Measurements from ENCODE around the gene PGLYRP2. TPM values are rescaled to one million over a fixed set of nuclear protein-coding genes. Genes with fewer than 3 reads are reported as not detected.

The PGLYRP2 gene
- total RNA-seq, 1 donor from 2014 or later, result not detected

GRCh38 chr19:15468675-15469512 is 10.4 kb downstream of the PGLYRP2 start:
- H3K4me1 Mint-ChIP-seq (ENCODE audit: unreplicated experiment), result no peaks in the 10 kb centered on the region
- H3K9me3 Mint-ChIP-seq, result no peaks in the 10 kb centered on the region
- H3K27ac Mint-ChIP-seq, result no peak overlapping the region
- H3K27me3 Mint-ChIP-seq, result peaks cover 55% of the 10 kb centered on the region
- no peak for TF ChIP-seq CTCF (conservative IDR thresholded peaks at IDR 0.05)
- H3K36me3 Mint-ChIP-seq, result no peaks in the 10 kb centered on the region
- no peak overlapping the region for H3K4me3 Mint-ChIP-seq
- no peak for DNase-seq (ENCODE audit: extremely low spot score, unreplicated experiment)

DNA sequence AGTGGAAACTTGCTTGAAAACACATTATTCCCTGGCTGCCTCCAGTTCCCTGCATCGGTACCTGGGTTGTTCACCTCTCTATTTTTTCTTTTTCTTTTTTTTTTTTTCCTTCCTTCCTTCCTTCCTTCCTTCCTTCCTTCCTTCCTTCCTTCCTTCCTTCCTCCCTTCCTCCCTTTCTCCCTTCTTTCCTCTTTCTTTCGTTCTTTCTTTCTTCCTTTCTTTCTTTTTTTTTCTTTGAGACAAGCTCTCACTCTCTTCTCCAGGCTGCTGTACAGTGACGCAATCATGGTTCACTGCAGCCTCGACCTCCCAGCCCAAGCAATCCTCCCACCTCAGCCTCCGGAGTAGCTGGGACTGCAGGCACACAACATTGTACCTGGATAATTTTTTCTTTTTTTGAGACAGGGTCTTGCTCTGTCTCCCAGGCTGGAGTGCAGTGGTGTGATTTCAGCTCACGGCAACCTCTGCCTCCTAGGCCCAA is 11.5 kb downstream of the PGLYRP2 start:
- no peak for TF ChIP-seq CTCF (conservative IDR thresholded peaks at IDR 0.05)
- Mint-ChIP-seq H3K4me1 (ENCODE audit: unreplicated experiment) (no peaks in the 10 kb centered on the region), H3K27ac (no peak overlapping the region), H3K4me3 (no peak overlapping the region), H3K27me3 (peaks cover 56% of the 10 kb centered on the region), H3K36me3 (no peaks in the 10 kb centered on the region), H3K9me3 (no peaks in the 10 kb centered on the region)
- DNase-seq (ENCODE audit: extremely low spot score, unreplicated experiment), result no peak

DNA sequence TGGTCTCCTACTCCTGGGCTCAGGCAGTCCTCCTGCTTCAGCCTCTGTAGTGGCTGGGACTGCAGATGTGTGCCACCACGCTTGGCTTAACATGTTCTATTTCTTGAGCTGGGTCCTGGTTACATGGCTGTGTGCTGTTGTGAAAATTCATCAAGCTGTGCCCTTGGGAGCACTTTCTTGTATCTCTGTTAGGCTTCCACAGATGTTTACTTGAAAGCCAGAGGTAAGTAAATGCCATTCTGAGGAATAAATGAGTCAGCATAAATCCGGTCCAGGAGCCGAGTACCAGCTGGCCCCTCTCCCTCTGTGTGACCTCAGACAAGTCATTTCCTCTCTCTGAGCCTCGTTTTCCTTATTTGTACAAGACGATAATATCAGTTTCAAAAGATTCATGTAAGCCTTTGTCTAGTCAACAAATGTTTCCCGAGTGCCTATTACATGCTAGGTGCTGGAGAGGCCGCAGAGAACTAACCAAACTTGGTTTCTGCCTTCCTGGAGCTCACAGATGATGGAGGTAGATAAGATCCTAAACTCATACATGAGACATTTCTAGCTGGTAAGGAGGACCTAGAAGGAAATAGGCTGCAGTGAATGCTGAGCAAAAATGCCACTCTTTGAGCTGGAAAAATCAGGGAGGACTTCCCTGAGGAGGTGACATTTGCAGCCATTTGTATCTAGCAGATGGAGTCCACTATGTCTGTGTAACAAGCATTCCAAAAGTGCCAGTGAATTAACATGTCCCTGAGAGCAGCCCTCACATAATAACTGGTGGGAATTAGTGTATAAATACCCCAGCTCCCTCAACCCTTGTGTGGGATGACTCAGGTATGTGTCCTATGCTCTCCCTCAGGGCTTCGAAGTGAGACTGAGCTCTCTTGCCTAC is 12.2 kb downstream of the PGLYRP2 start:
- Mint-ChIP-seq H3K27ac (no peak overlapping the region), H3K36me3 (no peaks in the 10 kb centered on the region), H3K27me3 (peaks cover 60% of the 10 kb centered on the region), H3K9me3 (no peaks in the 10 kb centered on the region), H3K4me1 (ENCODE audit: unreplicated experiment) (no peaks in the 10 kb centered on the region), H3K4me3 (no peak overlapping the region)
- DNase-seq (ENCODE audit: extremely low spot score, unreplicated experiment), result no peak
- TF ChIP-seq CTCF (conservative IDR thresholded peaks at IDR 0.05), result no peak

- Mint-ChIP-seq H3K27me3 (peaks cover 66% of the 10 kb centered on the region), H3K4me3 (no peak within 1 kb of the TSS), H3K4me1 (ENCODE audit: unreplicated experiment) (no peaks in the 10 kb centered on the region), H3K9me3 (no peaks in the 10 kb centered on the region), H3K27ac (no peak within 1 kb of the TSS), H3K36me3 (no peaks in the 10 kb centered on the region)
- no peak for TF ChIP-seq CTCF (conservative IDR thresholded peaks at IDR 0.05)
- DNase-seq (ENCODE audit: extremely low spot score, unreplicated experiment), result no peak
Observed at GRCh38 chr19:15464394-15465385, 14.6 kb downstream of the PGLYRP2 start, which contains the start of gene RASAL3. Gene RASAL3 (minus strand): TSS chr19:15464544. CDS start chr19:15464358, 186 bp downstream.
